Esophagus muscularis mucosa (tissue), 4 donors: Measurements from ENCODE around the gene ZFYVE1. TPM values are rescaled to one million over a fixed set of nuclear protein-coding genes. Genes with fewer than 3 reads are reported as not detected.
A peak's percentile ranks its signal among the peaks of the same experiment; 100 is the strongest.
"Not testable (repeated sequence)": the region's sequence is repeated elsewhere in the genome, so short reads cannot be mapped to it uniquely, and the experiment has no call there.

Experiments used
- DNase-seq: peaks from one replicate; pipeline ENCODE4 v3.0.0-alpha.2; 2017; ENCODE audit errors: extremely low spot score
- H3K27ac ChIP-seq, 4 donors: fragments of 200-600 bp; sonication (generic); replicated peaks in 1 of 4; 1 replicate in 3 of 4; 2 replicates in 1 of 4; pipeline ENCODE4 v1.5.1; 2016 to 2019; ENCODE audit warnings: mild to moderate bottlenecking in 1 of 4
- H3K27me3 ChIP-seq, 4 donors: fragments of 200-600 bp; sonication (generic); one replicate each; pipeline versions ENCODE4 v1.5.1 to v1.6.0; 2016 to 2019
- H3K36me3 ChIP-seq, 4 donors: fragments of 200-600 bp; sonication (generic); one replicate each; pipeline ENCODE4 v1.5.1; 2016 to 2019
- H3K4me1 ChIP-seq, 4 donors: fragments of 200-600 bp; sonication (generic); one replicate each; pipeline ENCODE4 v1.5.1; 2016 to 2019
- H3K4me3 ChIP-seq, 4 donors: fragments of 200-600 bp; sonication (generic); 1 replicate in 2 of 4; 2 replicates in 2 of 4; pipeline ENCODE4 v1.5.1; 2016 to 2019; ENCODE audit warnings: mild to moderate bottlenecking in 4 of 4, moderate library complexity in 1 of 4
- H3K9me3 ChIP-seq, 4 donors: fragments of 200-600 bp; sonication (generic); 1 replicate in 3 of 4; 2 replicates in 1 of 4; pipeline ENCODE4 v1.5.1; 2016 to 2019
- EP300 ChIP-seq: sonication (generic); formaldehyde crosslinking; IDR thresholded peaks from one replicate; pipeline ENCODE4 v1.6.1; 2017; ENCODE audit warnings: antibody characterized with exemption
- POLR2A ChIP-seq: fragments of 450-650 bp; IDR thresholded peaks from one replicate; pipeline ENCODE4 v1.6.1; 2017; ENCODE audit warnings: antibody characterized with exemption, moderate library complexity, mild to moderate bottlenecking, low read depth
- POLR2AphosphoS5 ChIP-seq, 2 donors: sonication (generic); formaldehyde crosslinking; IDR thresholded peaks; one replicate each; pipeline ENCODE4 v1.6.1; 2017; ENCODE audit warnings: antibody characterized with exemption in 2 of 2
- WGBS: methylation state at CpG from one replicate; pipeline ENCODE4 v1.1.5; 2018; 5-methylcytosine and 5-hydroxymethylcytosine counted together
- intact Hi-C: fragments of 100-400 bp; cut with DNase I; formaldehyde crosslinking; loops from one replicate; pipeline ENCODE4 v1.15.1; 2023
- total RNA-seq, 4 donors: library from RNA; depleted of rRNA; stranded (reverse); fragments of >200 nt; gene quantifications; one replicate each; pipeline versions ENCODE4 v1.1.0 to v1.2.1, GENCODE V29; 2016
- TF ChIP-seq, protein P1 (sequence below), 3 experiments: fragments of 200-600 bp in 2 of 3; fragments of 450-650 bp in 1 of 3; sonication (generic) in 2 of 3; IDR thresholded peaks; one replicate each; pipeline ENCODE4 v1.5.1; 2017 to 2019; ENCODE audit warnings: antibody characterized with exemption in 3 of 3, mild to moderate bottlenecking in 2 of 3, moderate library complexity in 1 of 3

The ZFYVE1 gene
- total RNA-seq, 4 donors from 2014 or later: 18.4 to 26.6 (median 24.1) TPM

GRCh38 chr14:73022051-73022450, 4.9 kb downstream of the ZFYVE1 start:
- intact Hi-C loops: no loop called here
- no peaks in the 10 kb centered on the region for H3K9me3 ChIP-seq
- H3K27me3 ChIP-seq: no peaks in the 10 kb centered on the region
- H3K4me3 ChIP-seq: peak overlapping the region in 1 of 4 donors; percentile 10
- TF ChIP-seq POLR2A: no peak
- TF ChIP-seq POLR2AphosphoS5 (IDR thresholded peaks at IDR 0.05): no peak
- H3K27ac ChIP-seq: no peak overlapping the region
- no peak for DNase-seq
- WGBS: 95% methylated on average over 4 of the region's 4 CpGs
- peaks cover 43 to 73% (median 61%) of the 10 kb centered on the region in 4 donors for H3K4me1 ChIP-seq
- H3K36me3 ChIP-seq: peaks cover 8 to 63% (median 46%) of the 10 kb centered on the region in 4 donors

DNA sequence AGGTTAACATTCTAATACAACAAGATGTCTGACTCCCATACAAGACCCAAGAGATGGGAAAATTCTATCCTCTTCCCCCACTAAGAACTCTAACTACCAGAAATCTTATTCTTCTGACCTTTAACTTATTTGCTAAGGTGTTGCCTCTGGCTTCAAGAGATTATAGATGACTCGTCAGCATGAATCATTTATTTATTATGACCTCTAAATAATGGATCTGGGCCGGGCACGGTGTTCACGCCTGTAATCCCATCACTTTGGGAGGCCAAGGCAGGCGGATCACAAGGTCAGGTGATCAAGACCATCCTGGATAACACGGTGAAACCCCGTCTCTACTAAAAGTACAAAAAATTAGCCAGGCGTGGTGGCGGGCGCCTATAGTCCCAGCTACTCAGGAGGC, 10.9 kb downstream of the ZFYVE1 start:
- intact Hi-C loops, H3K27ac ChIP-seq, DNase-seq, H3K9me3 ChIP-seq, H3K27me3 ChIP-seq, H3K4me3 ChIP-seq: not testable (repeated sequence)
- peaks cover 0 to 72% (median 35%) of the 10 kb centered on the region in 4 donors for H3K36me3 ChIP-seq
- WGBS: 97% methylated on average over 10 of the region's 10 CpGs
- peaks cover 8 to 56% (median 37%) of the 10 kb centered on the region in 4 donors for H3K4me1 ChIP-seq

DNA sequence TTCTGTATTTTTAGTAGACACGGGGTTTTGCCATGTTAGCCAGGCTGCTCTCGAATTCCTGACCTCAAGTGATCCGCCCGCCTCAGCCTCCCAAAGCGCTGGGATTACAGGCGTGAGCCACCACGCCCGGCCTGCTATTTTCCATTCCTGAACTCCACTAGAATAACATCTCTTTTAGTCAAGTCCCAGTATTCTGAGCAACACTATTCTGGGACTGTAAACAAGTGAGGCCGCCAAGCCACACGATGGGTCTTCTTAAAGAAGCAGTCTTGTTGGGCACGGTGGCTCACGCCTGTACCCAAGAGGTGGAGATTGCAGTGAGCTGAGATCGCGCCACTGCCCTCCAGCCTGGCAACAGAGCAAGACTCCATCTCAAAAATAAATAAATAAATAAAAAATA, 11.4 kb downstream of the ZFYVE1 start:
- Histone ChIP-seq H3K4me1 (peaks cover 8 to 51% (median 35%) of the 10 kb centered on the region in 4 donors), H3K36me3 (peaks cover 0 to 68% (median 31%) of the 10 kb centered on the region in 4 donors)
- H3K27me3 ChIP-seq, DNase-seq, H3K4me3 ChIP-seq, H3K9me3 ChIP-seq, intact Hi-C loops, H3K27ac ChIP-seq: not testable (repeated sequence)
- 92% methylated on average over 14 of the region's 14 CpGs for WGBS

- H3K4me3 ChIP-seq: no peak overlapping the region
- H3K27me3 ChIP-seq: no peaks in the 10 kb centered on the region
- intact Hi-C loops: no loop called here
- no peaks in the 10 kb centered on the region for H3K9me3 ChIP-seq
- TF ChIP-seq POLR2AphosphoS5 (IDR thresholded peaks at IDR 0.05) (no peak), POLR2A (no peak), EP300 (no peak)
- TF ChIP-seq, protein P1, sequence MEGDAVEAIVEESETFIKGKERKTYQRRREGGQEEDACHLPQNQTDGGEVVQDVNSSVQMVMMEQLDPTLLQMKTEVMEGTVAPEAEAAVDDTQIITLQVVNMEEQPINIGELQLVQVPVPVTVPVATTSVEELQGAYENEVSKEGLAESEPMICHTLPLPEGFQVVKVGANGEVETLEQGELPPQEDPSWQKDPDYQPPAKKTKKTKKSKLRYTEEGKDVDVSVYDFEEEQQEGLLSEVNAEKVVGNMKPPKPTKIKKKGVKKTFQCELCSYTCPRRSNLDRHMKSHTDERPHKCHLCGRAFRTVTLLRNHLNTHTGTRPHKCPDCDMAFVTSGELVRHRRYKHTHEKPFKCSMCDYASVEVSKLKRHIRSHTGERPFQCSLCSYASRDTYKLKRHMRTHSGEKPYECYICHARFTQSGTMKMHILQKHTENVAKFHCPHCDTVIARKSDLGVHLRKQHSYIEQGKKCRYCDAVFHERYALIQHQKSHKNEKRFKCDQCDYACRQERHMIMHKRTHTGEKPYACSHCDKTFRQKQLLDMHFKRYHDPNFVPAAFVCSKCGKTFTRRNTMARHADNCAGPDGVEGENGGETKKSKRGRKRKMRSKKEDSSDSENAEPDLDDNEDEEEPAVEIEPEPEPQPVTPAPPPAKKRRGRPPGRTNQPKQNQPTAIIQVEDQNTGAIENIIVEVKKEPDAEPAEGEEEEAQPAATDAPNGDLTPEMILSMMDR (IDR thresholded peaks at IDR 0.05): no peak
- DNase-seq: no peak
- peaks cover 8 to 61% (median 44%) of the 10 kb centered on the region in 4 donors for H3K4me1 ChIP-seq
- H3K36me3 ChIP-seq: peaks cover 0 to 63% (median 24%) of the 10 kb centered on the region in 4 donors
- H3K27ac ChIP-seq: peak overlapping the region in 2 of 4 donors; percentile 19 to 49
- 65% methylated on average over 2 of the region's 2 CpGs for WGBS
Measured at GRCh38 chr14:73014105-73014504, 12.8 kb downstream of the ZFYVE1 start.

DNA sequence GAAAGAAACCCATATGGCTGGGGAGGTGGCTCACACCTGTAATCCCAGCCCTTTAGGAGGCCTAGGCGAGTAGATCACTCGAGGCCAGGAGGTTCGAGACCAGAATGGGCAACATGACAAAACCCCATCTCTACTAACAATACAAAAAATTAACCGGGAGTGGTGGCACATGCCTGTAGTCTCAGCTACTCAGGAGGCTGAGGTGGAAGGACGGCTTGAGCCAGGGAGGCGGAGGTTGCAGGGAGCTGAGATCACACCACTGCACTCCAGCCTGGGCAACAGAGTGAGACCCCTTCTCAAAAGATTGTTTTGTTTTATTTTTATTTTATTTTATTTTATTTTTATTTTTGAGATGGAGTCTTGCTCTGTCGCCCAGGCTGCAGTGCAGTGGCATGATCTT, 15.7 kb downstream of the ZFYVE1 start:
- 95% methylated on average over 7 of the region's 7 CpGs for WGBS
- H3K27ac ChIP-seq: not testable (repeated sequence)

GRCh38 chr14:73008501-73008900, 18.4 kb downstream of the ZFYVE1 start:
- H3K27ac ChIP-seq: peak overlapping the region; percentile 69 to 75 (median 70)
- peak; percentile 7 to 36 for TF ChIP-seq POLR2AphosphoS5 (IDR thresholded peaks at IDR 0.05)
- TF ChIP-seq, protein P1 (IDR thresholded peaks at IDR 0.05): no peak
- no peak for DNase-seq

More for the DNA sequence above, 15.7 kb downstream of the ZFYVE1 start:
- peaks cover 12 to 62% (median 48%) of the 10 kb centered on the region in 4 donors for H3K4me1 ChIP-seq
- intact Hi-C loops, H3K4me3 ChIP-seq, H3K27me3 ChIP-seq, DNase-seq, H3K9me3 ChIP-seq: not testable (repeated sequence)
- peaks cover 0 to 40% (median 17%) of the 10 kb centered on the region in 4 donors for H3K36me3 ChIP-seq

GRCh38 chr14:73007835-73008234, 19.1 kb downstream of the ZFYVE1 start:
- intact Hi-C loops: no loop called here
- peaks cover 0 to 31% (median 15%) of the 10 kb centered on the region in 4 donors for H3K36me3 ChIP-seq
- H3K27me3 ChIP-seq: no peaks in the 10 kb centered on the region
- H3K4me1 ChIP-seq: peaks cover 23 to 47% (median 34%) of the 10 kb centered on the region in 4 donors
- 70% methylated on average over 5 of the region's 5 CpGs for WGBS
- TF ChIP-seq EP300 (no peak), POLR2AphosphoS5 (IDR thresholded peaks at IDR 0.05) (peak in 1 of 2 donors; percentile 20)
- H3K9me3 ChIP-seq: no peaks in the 10 kb centered on the region
- DNase-seq: no peak
- no peak overlapping the region for H3K4me3 ChIP-seq
- H3K27ac ChIP-seq: peak overlapping the region; percentile 69 to 75 (median 70)

More at GRCh38 chr14:73008501-73008900, 18.4 kb downstream of the ZFYVE1 start:
- peaks cover 0 to 38% (median 19%) of the 10 kb centered on the region in 4 donors for H3K36me3 ChIP-seq
- H3K4me1 ChIP-seq: peaks cover 23 to 44% (median 34%) of the 10 kb centered on the region in 4 donors
- H3K4me3 ChIP-seq: no peak overlapping the region
- intact Hi-C loops: no loop called here
- H3K27me3 ChIP-seq: no peaks in the 10 kb centered on the region
- WGBS: 15% methylated on average over 1 of the region's 1 CpG
- no peaks in the 10 kb centered on the region for H3K9me3 ChIP-seq

DNA sequence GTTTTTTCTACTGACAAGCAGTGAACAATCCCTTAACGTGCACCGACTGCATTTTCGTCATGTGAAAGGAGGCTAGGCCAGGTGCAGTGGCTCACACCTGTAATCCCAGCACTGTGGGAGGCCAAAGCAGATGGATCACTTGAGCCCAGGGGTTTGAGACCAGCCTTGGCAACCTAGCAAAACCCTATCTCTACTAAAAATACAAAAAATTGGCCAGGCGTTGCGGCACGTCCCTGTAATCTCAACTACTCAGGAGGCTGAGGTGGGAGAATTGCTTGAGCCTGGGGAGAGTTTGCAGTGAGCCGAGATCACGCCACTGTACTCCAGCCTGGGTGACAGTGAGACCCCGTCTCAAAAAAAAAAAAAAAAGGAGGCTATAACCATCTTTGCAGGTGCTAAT, 22.3 kb downstream of the ZFYVE1 start:
- 95% methylated on average over 9 of the region's 9 CpGs for WGBS

More for the DNA sequence above, 22.3 kb downstream of the ZFYVE1 start:
- H3K27me3 ChIP-seq, H3K9me3 ChIP-seq, H3K4me3 ChIP-seq, H3K27ac ChIP-seq, DNase-seq, intact Hi-C loops: not testable (repeated sequence)
- Histone ChIP-seq H3K36me3 (peaks cover 0 to 18% (median 8%) of the 10 kb centered on the region in 4 donors), H3K4me1 (peaks cover 30 to 46% (median 40%) of the 10 kb centered on the region in 4 donors)
